PFSK-1 (cell line): ENCODE measurements around the gene MYL9.

Experiments used
- POLR2AphosphoS5 ChIP-seq: IDR thresholded peaks from 2 replicates; pipeline ENCODE4 v1.6.1; 2012; ENCODE audit warnings: low read depth, mild to moderate bottlenecking, control low read depth, low read length, moderate library complexity
- SIN3A ChIP-seq: IDR thresholded peaks from 2 replicates; pipeline ENCODE4 v1.6.1; 2012; ENCODE audit warnings: mild to moderate bottlenecking, low read length, moderate library complexity, borderline replicate concordance; ENCODE audit not compliant: insufficient read depth
- TAF1 ChIP-seq: IDR thresholded peaks from 2 replicates; pipeline ENCODE4 v1.6.1; 2012; ENCODE audit warnings: low read length, control low read depth, borderline replicate concordance; ENCODE audit not compliant: insufficient read depth
- TF ChIP-seq, protein P1 (sequence below), 2 experiments: IDR thresholded peaks; 2 replicates each; pipeline versions ENCODE4 v1.6.1 to v1.8.0; 2011 to 2012; ENCODE audit warnings: low read depth in 2 of 2, low read length in 2 of 2, control low read depth in 1 of 2, inconsistent platforms in 1 of 2, mild to moderate bottlenecking in 1 of 2, moderate library complexity in 1 of 2; ENCODE audit not compliant: insufficient read depth in 1 of 2

- TF ChIP-seq POLR2AphosphoS5 (no peak), SIN3A (no peak), TAF1 (no peak)
- TF ChIP-seq, protein P1, sequence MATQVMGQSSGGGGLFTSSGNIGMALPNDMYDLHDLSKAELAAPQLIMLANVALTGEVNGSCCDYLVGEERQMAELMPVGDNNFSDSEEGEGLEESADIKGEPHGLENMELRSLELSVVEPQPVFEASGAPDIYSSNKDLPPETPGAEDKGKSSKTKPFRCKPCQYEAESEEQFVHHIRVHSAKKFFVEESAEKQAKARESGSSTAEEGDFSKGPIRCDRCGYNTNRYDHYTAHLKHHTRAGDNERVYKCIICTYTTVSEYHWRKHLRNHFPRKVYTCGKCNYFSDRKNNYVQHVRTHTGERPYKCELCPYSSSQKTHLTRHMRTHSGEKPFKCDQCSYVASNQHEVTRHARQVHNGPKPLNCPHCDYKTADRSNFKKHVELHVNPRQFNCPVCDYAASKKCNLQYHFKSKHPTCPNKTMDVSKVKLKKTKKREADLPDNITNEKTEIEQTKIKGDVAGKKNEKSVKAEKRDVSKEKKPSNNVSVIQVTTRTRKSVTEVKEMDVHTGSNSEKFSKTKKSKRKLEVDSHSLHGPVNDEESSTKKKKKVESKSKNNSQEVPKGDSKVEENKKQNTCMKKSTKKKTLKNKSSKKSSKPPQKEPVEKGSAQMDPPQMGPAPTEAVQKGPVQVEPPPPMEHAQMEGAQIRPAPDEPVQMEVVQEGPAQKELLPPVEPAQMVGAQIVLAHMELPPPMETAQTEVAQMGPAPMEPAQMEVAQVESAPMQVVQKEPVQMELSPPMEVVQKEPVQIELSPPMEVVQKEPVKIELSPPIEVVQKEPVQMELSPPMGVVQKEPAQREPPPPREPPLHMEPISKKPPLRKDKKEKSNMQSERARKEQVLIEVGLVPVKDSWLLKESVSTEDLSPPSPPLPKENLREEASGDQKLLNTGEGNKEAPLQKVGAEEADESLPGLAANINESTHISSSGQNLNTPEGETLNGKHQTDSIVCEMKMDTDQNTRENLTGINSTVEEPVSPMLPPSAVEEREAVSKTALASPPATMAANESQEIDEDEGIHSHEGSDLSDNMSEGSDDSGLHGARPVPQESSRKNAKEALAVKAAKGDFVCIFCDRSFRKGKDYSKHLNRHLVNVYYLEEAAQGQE (IDR thresholded peaks at IDR 0.05; ENCODE audit: insufficient read depth in 1 of 2, low read depth in 2 of 2, low read length in 2 of 2) = no peak
Observed at GRCh38 chr20:36504295-36504694, 37.0 kb upstream of the MYL9 start.
